Smooth muscle cell of trachea (primary cell): ENCODE measurements around the gene DUSP1. TPM values are rescaled to one million over a fixed set of nuclear protein-coding genes. Genes with fewer than 3 reads are reported as not detected.

Experiments used
- total RNA-seq: library from RNA; depleted of rRNA; stranded (reverse); fragments of >200 nt; gene quantifications from 2 replicates; pipeline ENCODE4 v1.2.1, GENCODE V29; 2014

DUSP1 gene
- total RNA-seq: 50.8 and 63.5 TPM in 2 replicates

GRCh38 chr5:172770675-172771438 lies at the start of gene DUSP1:
Gene DUSP1, minus strand, starts transcription at chr5:172771195. Its CDS starts 243 bp downstream, at chr5:172770952.

Other genes starting within 250 kb of the DUSP1 start
- gene NEURL1B, start 129.9 kb downstream of the DUSP1 start, total RNA-seq: 2.6 and 4.9 TPM in 2 replicates
- 119 and 203 TPM in 2 replicates for gene ERGIC1, start 63.1 kb upstream of the DUSP1 start, total RNA-seq
- gene RPL26L1, start 188.2 kb upstream of the DUSP1 start, total RNA-seq: 34.9 and 64.1 TPM in 2 replicates
- 190 and 350 TPM in 2 replicates for gene ATP6V0E1, start 212.6 kb upstream of the DUSP1 start, total RNA-seq